GM18499 (cell line): ENCODE data around the gene MELK.

Experiments used
- ATAC-seq: cut with Tn5 transposase; IDR thresholded peaks from one replicate; pipeline ENCODE4 v1.9.1; 2021; ENCODE audit warnings: moderate number of reproducible peaks; ENCODE audit not compliant: insufficient read depth, unreplicated experiment

MELK gene

DNA sequence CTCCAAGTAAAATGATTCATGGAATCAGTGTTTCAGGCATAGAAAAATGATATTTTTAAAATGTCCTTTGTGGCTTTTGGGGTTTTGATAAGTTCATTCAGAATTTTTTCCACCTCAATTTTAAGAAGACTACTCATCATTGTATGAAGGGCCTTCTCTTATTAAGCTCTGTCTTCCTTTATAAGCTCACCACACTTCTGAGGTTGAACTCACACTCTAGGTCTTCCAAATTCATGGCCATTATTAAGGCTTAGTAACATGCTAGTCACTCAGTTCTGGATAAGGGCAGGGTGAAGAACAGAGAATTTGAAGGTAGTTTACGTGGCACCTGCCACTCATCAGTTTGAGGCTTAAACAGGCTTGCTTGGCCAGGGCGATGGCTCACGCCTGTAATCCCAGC, 4.2 kb downstream of the MELK start:
- no peak for ATAC-seq

DNA sequence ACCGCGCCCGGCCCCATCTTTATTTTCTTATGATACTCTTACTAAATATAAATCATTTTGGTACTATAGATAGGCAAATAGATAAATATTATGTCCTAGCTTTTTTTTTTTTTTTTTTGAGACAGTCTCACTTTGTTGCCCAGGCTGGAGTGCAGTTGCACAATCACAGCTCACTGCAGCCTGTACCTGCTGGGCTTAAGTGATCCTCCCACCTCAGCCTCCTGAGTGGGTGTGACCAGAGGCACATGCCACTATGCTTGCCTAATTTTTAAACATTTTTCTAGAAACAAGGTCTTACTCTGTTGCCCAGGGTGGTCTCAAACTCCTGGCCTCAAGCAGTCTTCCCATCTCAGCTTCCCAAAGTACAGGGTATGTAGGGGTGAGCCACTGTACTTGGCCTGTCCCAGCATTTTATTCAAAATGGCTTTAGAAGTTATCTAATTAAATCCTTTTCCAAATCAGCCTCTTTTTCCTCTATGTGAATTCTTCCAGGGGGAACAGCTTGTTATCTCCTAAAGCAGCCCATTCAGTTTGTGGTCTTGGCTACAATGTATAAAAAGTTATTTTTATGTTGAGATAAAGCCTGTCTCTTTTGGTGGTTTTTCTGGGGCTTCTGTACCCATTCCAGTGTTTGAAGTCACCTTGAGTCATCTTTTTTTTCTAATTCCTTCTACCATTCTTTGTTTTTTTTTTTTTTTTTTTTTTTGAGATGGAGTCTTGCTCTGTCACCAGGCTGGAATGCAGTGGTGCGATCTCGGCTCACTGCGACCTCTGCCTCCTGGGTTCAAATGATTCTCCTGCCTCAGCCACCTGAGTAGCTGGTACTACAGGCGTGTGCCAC, 12.1 kb downstream of the MELK start:
- ATAC-seq = no peak

DNA sequence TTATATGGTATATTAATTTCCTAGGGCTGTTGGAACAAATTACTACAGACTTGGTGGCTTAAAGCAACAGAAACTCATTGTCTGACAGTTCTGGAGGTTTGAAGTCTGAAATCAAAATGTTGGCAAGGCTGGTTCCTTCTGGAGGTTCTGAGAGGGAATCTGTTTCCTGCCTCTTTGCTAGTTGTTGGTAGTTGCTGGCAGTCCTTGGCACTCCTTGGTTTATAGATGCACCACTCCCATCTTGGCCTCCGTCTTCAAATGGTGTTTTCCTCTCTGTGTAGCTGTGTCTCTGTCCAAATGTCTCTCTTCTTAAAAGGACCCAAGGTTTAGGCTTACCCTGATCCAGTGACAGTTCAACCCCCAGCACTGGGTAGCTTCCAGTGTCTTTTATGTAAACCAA, 17.5 kb downstream of the MELK start:
- no peak for ATAC-seq

DNA sequence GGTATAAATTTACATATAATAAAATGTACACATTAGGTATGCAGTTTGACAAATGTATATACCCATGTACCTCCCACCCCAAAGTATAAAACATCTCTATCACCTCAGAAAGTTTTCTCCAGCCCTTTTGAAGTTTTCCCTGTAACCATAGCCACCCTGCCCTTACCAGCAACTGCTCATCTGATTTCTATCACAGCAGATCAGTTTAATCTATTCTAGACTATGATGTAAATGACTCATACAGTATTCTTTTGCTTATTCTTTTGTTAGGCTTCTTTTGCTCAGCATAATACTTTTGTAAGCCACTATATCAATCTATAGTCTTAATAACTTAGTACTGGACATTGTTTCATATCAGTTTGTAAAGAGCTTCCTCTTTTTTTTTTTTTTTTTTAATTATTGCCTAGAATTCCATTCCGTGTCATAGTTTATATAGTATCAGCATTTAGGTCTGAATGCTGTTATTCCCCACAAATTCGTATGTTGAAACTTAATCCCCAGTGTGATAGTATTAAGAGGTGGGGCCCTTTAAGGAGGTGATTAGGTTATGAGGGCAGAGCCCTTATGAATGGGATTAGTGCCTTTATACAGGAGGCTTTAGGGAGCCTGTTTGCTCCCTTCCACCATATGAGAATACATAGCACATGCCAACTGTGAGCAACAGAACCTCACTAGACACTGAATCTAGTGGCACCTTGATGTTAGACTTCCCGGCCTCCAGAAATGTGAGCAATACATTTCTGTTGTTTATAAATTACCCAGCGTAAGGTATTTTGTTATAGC, 20.3 kb downstream of the MELK start:
- ATAC-seq = no peak

DNA sequence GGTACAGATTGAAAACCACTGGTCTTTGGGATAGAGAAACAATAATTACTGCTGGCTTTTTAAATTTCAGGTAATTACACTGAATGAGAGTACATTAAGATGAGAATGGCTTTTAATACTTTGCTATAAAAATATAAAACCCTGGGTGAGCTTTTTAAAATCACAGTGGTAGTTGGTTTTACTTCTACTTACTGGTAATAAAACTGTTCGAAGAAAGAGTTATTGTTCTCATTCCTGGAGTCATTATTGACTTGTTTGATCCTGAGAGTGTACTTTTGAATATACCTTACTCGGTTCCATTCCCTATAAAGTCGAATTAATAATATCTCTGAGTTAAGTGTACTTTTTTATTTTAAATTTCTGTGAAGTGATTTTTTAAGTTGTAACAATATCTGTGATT, 21.5 kb downstream of the MELK start:
- ATAC-seq = no peak

DNA sequence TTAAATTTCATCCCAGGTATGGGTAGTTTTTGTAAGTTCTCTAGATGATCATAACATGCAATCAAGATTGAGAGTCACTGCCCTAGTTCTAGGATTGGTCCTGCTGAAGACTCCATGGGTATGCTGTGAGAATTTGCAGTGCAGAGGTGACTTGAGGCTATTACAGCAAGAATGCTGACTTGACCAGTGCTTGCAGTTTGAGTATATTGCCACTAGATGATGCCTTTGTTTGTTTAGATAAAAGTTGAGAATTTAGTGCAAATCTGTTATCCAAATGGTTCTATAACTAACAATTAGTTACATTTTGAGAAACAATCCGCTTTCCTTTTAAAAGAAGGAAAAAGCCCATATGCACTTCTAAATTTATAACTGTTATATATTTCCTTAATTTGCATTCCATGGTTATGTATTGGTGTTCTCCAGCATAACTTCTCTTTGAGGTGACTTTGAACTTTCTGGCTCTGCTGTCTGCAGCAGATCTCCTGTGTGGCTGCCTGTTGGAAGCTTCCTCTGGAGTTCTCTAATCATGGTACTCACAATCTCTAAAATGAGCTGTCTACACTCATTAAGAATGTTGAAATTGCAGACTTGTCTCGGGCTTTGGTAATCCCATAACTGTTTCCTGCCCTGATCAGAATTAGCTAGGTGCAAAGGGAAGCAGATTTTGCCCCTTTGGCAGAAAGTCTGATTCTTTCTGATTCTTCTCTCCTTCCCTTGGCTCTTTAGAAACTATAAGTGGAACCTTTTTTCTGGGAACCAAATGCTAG, 24.9 kb downstream of the MELK start:
- ATAC-seq = no peak

DNA sequence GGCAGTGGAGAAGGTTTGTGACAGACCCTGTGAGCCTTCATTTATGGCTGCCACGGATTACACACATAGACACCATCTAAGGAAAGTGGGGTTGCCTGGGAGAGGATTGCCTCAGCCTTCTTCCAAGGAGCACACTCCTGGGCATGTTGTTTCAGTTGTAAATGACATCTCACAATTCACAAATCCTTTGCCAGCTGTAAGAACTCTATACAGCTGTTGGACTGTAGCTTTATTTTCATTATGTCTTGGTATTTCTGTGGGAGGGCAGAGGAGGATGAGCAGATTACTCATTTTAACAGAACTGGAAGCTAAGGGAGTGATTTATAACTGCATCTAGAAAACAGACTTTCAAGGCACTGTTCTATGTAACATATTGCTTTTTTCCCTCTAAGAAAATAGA, 25.6 kb downstream of the MELK start:
- no peak for ATAC-seq

DNA sequence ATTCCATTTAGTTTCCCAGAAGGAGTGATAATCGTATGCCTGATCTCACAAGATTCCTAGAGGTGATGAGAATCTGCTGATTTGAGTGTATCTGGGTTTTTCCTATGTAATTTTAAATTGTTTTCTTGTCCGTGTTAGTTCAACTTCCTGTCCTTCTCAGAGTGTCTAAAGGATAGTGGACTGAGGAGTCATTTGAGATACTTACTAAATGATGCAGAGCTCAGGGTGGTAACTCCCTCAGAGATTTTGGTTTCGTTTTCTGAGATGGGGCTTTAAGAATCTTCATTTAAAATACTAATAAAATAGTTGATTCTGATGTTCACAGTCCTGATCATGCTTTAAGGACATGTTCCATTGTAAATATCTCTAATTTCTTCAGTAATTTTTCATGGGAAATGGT, 30.3 kb downstream of the MELK start:
- ATAC-seq = no peak

DNA sequence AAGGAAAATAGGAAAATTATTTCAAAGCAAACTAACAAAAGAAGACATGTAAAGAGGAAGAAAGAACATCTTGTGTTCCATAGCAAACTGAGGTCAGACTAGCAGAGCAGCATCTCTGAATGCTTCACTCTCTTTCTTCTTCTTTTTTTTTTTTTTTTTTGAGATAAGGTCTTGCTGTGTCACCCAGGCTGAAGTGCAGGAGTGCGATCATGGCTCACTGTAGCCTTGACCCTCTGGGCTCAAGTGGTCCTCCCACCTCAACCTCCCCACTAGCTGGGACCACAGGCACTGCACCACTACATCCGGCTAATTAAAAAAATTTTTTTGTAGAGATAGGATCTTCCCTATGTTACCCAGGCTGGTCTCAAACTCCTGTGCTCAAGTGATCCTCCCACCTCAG, 36.6 kb downstream of the MELK start:
- ATAC-seq = no peak

DNA sequence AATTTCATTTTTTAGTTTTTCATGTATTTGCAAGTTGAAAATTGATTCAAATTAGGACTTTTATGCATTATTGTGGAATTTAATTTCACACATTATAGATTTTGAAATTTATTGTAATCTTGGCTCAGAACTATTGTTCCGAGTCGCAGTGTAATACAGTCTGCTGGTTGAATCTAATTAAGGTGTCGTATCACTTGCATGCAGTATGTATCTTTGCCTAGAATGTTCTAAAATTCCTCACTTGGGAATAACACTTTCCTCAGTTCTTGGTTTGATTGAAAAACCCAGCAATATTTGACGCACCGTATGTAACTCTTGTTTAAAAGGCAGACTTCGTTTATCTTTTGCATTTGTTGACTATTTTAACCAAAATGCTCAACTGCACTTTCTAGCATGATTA, 49.4 kb downstream of the MELK start:
- ATAC-seq = no peak

DNA sequence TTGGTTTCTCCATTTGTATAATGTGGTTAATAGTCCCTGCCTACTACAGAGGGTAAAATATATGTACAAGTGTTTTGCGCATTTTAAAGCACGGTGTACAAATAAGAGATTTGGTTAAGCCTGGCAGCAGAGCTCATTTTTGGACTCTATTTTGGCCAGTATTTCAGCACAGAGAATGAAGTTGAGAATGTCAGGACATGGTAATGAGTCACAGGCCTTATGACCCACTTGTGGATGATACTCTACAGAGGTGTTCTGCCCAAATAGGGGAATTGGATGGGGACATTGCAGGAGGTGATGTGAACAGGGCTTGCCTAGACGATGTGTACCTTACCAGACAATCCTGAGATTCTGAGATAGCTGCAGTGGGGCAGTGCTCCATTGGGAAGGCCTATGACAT, 50.6 kb downstream of the MELK start:
- no peak for ATAC-seq

DNA sequence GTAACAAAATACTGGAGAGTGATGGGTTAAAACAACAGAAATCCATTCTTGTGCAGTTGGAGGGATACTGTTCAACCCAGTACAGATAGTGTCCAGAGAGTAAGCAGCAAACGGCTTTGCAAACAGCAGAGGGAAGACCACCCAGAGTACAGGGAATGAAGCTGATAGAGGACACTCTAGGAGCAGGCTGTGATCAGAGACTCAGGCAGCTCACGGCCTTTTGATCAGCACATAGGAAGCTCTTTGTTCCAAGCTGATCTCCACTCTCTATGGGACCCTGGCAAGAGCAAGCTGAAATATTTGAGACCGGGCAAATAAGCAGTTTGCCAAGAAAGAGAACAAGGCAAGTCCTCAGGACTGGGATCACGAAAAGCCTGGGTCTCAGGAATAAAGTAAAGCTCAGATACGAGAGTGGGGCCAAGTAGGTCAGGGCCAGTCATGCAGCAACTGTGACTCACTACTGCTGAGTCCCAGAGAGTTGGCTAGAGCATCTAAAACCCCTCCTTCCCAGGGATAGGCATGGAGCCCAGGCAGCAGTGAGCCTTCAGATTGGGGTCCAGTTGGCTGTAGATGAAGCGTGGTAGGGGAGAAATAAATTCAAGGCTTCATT, 52.4 kb downstream of the MELK start:
- ATAC-seq = no peak

DNA sequence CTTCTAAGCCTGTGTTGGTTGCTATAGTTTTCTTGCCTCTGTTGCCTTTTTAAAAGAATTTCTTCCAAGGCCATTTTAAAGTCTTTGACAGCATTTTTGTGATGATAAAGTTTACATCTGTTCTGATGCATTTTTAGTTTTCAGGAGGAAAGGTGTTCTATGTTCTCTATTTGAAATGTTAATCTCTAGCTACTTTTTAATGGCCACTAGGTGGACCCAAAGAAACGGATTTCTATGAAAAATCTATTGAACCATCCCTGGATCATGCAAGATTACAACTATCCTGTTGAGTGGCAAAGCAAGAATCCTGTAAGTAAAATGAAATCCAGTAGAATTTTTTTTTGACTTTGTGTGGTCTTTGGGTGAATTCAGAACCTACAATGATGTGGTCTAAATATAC, 60.2 kb downstream of the MELK start:
- no peak for ATAC-seq

DNA sequence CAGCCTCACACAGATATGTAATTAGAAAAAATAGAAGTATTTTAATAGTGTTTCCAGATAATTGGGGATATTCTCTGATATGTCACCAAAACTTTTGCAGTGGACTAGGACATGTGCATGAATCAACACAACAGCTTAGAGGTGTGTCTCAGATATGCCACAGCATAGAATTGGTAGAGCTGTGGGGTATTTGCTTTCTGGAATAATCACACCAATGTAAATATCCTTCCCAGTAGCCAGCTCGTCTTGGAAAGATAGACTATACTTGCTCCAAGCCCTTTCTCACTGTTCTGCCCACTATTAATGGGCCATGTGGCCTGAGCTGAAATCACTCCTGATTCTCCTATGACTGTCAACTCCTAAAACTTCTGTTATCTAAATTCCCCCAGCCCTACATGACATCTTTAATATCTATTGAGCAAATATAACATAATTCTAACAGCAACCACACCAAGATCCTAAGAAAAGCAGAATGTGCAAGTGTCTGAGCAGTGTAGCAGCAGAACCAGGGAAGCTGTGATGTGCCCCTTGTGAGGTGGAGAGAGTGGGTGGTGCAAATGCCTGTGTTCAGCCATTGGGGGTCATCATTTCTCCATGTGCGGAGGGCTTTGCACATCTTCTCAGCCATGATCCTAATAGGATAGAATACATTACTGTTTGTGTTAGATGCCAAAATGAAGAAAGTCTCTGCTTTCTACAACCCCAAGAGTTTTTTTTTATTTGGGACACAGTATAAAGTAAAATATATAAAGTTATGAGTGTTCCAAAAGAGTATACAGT, 65.0 kb downstream of the MELK start:
- no peak for ATAC-seq

DNA sequence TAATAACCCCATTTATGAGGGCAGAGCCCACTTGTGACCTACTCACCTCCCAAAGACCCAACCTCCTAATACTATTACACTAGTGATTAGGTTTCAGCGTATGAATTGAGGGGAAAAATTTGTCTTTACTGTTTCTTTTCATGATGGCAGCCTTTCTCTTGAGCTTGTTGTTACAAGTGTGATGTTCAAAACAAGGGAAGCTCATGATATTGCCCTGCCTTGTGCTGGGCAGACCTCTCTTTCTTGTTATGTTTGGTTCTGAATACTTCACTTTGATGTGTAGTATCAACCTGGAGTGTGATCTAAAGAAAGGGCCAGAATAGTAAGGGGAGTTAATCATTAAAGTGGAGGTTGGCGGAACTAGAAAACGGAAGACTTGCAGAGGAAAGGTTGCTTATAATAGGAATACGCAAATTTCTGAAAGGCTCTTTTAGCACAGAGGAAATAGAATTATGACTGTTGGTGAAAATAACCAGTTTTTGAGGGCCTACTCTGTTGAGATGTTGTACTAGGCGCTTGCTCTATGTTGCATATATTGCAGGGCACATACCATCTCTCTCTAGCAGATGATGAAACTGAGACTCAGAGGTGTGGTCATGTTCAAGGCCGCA, 68.2 kb downstream of the MELK start:
- no peak for ATAC-seq

DNA sequence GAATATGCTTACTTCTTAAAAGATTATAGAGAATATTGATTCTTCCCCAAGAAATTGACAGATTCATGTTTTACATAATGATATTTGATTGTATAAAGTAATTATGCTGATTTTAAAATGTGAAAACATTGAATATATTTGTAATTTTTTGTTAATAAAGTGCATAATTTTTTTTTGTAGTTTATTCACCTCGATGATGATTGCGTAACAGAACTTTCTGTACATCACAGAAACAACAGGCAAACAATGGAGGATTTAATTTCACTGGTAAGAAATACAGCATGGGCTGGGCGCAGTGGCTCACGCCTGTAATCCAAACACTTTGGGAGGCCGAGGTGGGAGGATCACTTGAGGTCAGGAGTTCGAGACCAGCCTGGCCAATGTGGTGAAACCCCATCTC, 70.1 kb downstream of the MELK start:
- ATAC-seq = no peak

DNA sequence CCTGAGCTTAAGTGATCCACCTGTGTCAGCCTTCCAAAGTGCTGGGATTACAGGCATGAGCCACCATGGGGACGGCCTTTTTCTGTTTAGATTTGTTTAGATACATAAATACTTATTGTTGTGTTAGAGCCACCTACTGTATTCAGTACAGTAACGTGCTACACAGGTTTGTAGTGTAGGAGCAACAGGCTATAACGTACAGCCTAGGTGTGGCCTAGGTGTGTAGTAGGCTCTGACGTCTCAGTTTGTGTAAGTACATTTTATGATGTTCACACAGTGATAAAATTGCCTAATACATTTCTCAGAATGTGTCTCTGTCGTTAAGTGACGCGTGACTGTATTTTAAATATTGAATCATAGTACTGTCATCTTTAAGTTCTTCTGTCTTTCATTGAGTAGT, 84.1 kb downstream of the MELK start:
- no peak for ATAC-seq

DNA sequence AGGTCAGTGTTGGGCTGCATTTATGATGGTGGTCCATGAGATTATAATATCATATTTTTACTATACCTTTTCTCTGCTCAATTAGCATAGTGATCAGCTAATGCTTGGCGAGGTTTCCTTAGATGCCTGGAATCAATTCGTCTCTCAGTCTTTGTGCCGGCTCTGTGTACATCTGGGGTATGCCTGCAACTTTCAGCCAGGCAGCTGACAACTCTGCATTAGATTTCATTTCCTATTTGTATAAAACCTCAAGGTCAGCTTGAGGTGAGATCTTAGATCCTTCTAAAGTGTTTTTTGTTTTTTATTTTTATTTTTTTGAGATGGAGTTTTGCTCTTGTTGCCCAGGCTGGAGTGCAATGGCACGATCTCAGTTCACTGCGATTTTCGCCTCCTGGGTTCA, 86.8 kb downstream of the MELK start:
- no peak for ATAC-seq

DNA sequence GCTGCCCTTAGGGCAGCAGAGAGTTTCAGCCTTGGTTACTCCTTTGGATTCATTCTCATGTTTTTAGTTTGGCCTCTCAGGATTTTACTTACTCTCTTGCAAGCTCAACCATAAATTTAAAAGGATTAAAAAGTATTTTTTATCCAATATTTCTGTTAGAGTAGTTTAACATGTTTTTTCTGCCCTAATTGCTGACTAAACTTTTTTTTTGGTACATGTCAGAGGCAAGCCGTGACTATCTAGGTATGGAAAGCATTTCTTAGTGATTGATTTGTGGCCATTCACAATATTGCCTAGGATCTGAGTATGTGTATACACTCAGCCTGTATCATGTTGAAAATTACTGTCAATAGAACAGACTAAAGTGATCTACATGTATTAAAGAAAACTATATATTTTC, 92.1 kb downstream of the MELK start:
- ATAC-seq = no peak

DNA sequence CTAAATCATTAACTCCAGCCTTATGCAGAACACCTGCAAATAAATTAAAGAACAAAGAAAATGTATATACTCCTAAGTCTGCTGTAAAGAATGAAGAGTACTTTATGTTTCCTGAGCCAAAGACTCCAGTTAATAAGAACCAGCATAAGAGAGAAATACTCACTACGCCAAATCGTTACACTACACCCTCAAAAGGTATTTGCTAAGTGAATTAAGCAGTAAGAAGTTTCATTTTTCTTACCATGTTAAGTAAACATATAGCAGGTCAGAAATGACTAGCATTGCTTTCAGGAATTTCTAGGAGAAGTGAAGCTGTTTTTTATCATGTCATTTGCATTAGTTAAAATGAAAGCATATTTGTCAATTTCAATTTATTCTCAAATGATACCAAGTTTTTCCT, 92.7 kb downstream of the MELK start:
- ATAC-seq = no peak
